ENCODE measurements around the gene PANX2.

DNA sequence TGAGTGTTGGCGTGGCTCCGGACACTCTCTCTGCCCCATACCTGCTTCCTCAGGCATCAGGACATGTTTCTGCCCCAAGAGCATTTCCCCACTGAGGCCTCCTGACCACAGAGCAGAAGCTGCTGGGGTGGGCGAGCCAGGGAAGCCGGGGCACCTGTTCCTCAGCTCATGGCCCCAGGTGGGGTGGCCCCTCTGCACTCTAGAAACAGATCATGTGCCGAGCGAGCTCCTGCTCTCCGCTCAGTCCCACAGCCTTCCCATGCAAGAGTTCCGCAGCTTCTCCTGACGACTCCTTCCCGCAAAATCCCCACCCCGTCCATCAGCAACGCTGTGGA lies 22.4 kb upstream of the PANX2 start:
- TF ChIP-seq, protein P1, sequence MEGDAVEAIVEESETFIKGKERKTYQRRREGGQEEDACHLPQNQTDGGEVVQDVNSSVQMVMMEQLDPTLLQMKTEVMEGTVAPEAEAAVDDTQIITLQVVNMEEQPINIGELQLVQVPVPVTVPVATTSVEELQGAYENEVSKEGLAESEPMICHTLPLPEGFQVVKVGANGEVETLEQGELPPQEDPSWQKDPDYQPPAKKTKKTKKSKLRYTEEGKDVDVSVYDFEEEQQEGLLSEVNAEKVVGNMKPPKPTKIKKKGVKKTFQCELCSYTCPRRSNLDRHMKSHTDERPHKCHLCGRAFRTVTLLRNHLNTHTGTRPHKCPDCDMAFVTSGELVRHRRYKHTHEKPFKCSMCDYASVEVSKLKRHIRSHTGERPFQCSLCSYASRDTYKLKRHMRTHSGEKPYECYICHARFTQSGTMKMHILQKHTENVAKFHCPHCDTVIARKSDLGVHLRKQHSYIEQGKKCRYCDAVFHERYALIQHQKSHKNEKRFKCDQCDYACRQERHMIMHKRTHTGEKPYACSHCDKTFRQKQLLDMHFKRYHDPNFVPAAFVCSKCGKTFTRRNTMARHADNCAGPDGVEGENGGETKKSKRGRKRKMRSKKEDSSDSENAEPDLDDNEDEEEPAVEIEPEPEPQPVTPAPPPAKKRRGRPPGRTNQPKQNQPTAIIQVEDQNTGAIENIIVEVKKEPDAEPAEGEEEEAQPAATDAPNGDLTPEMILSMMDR (IDR thresholded peaks at IDR 0.05): no peak
- TF ChIP-seq POLR2AphosphoS5 (IDR thresholded peaks at IDR 0.05): no peak

All from breast epithelium (tissue), 3 donors.